Naive B cell (primary cell): Measurements from ENCODE around the gene PCDH1. TPM values are rescaled to one million over a fixed set of nuclear protein-coding genes. Genes with fewer than 3 reads are reported as not detected.
A peak's percentile ranks its signal among the peaks of the same experiment; 100 is the strongest.

Source experiments
- ATAC-seq, 2 donors: fragments of 150-1000 bp; cut with Tn5 transposase; 2 replicates each; pipeline ENCODE4 v1.10.0; 2021; ENCODE audit warnings: low read depth in 2 of 2, mild to moderate bottlenecking in 2 of 2, moderate library complexity in 2 of 2
- DNase-seq: peaks from one replicate; pipeline ENCODE4 v3.0.0; 2022
- H3K27ac Mint-ChIP-seq, 6 donors: one replicate each; pipeline ENCODE4 v1.8.0; 2020 to 2022; ENCODE audit warnings: mild to moderate bottlenecking in 6 of 6, mixed read lengths in 6 of 6, moderate library complexity in 5 of 6, inconsistent platforms in 2 of 6
- H3K27me3 Mint-ChIP-seq, 3 donors: one replicate each; pipeline ENCODE4 v1.8.0; 2021 to 2022; ENCODE audit warnings: mixed read lengths in 3 of 3, mild to moderate bottlenecking in 1 of 3
- H3K36me3 Mint-ChIP-seq, 2 donors: one replicate each; pipeline ENCODE4 v1.8.0; 2020 to 2022; ENCODE audit warnings: mixed read lengths in 2 of 2, inconsistent platforms in 1 of 2, mild to moderate bottlenecking in 1 of 2
- H3K4me1 Mint-ChIP-seq, 3 donors: one replicate each; pipeline ENCODE4 v1.8.0; 2020 to 2022; ENCODE audit warnings: mixed read lengths in 3 of 3, inconsistent platforms in 1 of 3, mild to moderate bottlenecking in 1 of 3, moderate library complexity in 1 of 3
- H3K4me3 Mint-ChIP-seq, 8 donors: one replicate each; pipeline ENCODE4 v1.8.0; 2020 to 2022; ENCODE audit warnings: mild to moderate bottlenecking in 8 of 8, mixed read lengths in 8 of 8, moderate library complexity in 8 of 8, inconsistent platforms in 2 of 8
- H3K9me3 Mint-ChIP-seq, 7 donors: one replicate each; pipeline ENCODE4 v1.8.0; 2020 to 2022; ENCODE audit warnings: mixed read lengths in 7 of 7, mild to moderate bottlenecking in 5 of 7, inconsistent platforms in 2 of 7, moderate library complexity in 1 of 7
- polyA plus RNA-seq, 6 donors: library from polyadenylated mRNA; unstranded; fragments of 300-500 nt; fragmentation: Illumina TruSeq; gene quantifications; one replicate each; pipeline ENCODE4 v1.2.3, GENCODE V29; 2021; ENCODE audit warnings: low read depth in 6 of 6

The PCDH1 gene
- polyA plus RNA-seq, 6 donors from 2014 or later: not detected

GRCh38 chr5:141883892-141884318 is 5.7 kb upstream of the PCDH1 start:
- peaks cover 0 to 6% of the 10 kb centered on the region in 2 donors for H3K36me3 Mint-ChIP-seq
- H3K4me1 Mint-ChIP-seq: peaks cover 8 to 13% (median 12%) of the 10 kb centered on the region in 3 donors
- H3K27me3 Mint-ChIP-seq: peaks cover 51 to 77% (median 75%) of the 10 kb centered on the region in 3 donors
- H3K4me3 Mint-ChIP-seq: peak overlapping the region in 1 of 8 donors; percentile 39
- no peak for ATAC-seq
- DNase-seq: no peak
- H3K9me3 Mint-ChIP-seq: peaks cover 0 to 2% (median 0%) of the 10 kb centered on the region in 7 donors
- H3K27ac Mint-ChIP-seq: no peak overlapping the region

- Mint-ChIP-seq H3K27ac (no peak overlapping the region), H3K4me1 (peaks cover 13 to 17% (median 17%) of the 10 kb centered on the region in 3 donors), H3K36me3 (peaks cover 0 to 8% of the 10 kb centered on the region in 2 donors), H3K27me3 (peaks cover 51 to 80% (median 79%) of the 10 kb centered on the region in 3 donors), H3K4me3 (no peak overlapping the region), H3K9me3 (peaks cover 0 to 2% (median 0%) of the 10 kb centered on the region in 7 donors)
- DNase-seq (no peak), ATAC-seq (no peak)
Measured at GRCh38 chr5:141883184-141883891, 5.1 kb upstream of the PCDH1 start.

GRCh38 chr5:141882594-141883183 is 4.5 kb upstream of the PCDH1 start:
- ATAC-seq (no peak), DNase-seq (no peak)
- Mint-ChIP-seq H3K4me1 (peaks cover 15 to 19% (median 18%) of the 10 kb centered on the region in 3 donors), H3K27ac (peak overlapping the region in 2 of 6 donors; percentile 23 to 85), H3K4me3 (no peak overlapping the region), H3K9me3 (peaks cover 0 to 2% (median 0%) of the 10 kb centered on the region in 7 donors), H3K36me3 (peaks cover 0 to 8% of the 10 kb centered on the region in 2 donors), H3K27me3 (peaks cover 51 to 82% (median 81%) of the 10 kb centered on the region in 3 donors)

GRCh38 chr5:141881886-141882285 is 3.7 kb upstream of the PCDH1 start:
- H3K27me3 Mint-ChIP-seq: peaks cover 59 to 89% (median 89%) of the 10 kb centered on the region in 3 donors
- peaks cover 23 to 27% (median 26%) of the 10 kb centered on the region in 3 donors for H3K4me1 Mint-ChIP-seq
- H3K27ac Mint-ChIP-seq: peak overlapping the region in 1 of 6 donors; percentile 35

GRCh38 chr5:141880961-141881801 is 3.0 kb upstream of the PCDH1 start:
- H3K36me3 Mint-ChIP-seq: peaks cover 0 to 8% of the 10 kb centered on the region in 2 donors
- peaks cover 54 to 88% (median 85%) of the 10 kb centered on the region in 3 donors for H3K27me3 Mint-ChIP-seq

More at GRCh38 chr5:141881886-141882285, 3.7 kb upstream of the PCDH1 start:
- ATAC-seq: no peak
- DNase-seq: no peak
- Mint-ChIP-seq H3K4me3 (no peak overlapping the region), H3K36me3 (peaks cover 0 to 8% of the 10 kb centered on the region in 2 donors), H3K9me3 (peaks cover 0 to 2% (median 0%) of the 10 kb centered on the region in 7 donors)

GRCh38 chr5:141879941-141880738 is 1.9 kb upstream of the PCDH1 start:
- ATAC-seq (no peak), DNase-seq (no peak)
- Mint-ChIP-seq H3K36me3 (peaks cover 0 to 8% of the 10 kb centered on the region in 2 donors), H3K9me3 (peaks cover 0 to 2% (median 0%) of the 10 kb centered on the region in 7 donors), H3K27me3 (peaks cover 52 to 87% (median 86%) of the 10 kb centered on the region in 3 donors), H3K4me1 (peaks cover 29 to 31% (median 30%) of the 10 kb centered on the region in 3 donors), H3K27ac (peak overlapping the region in 3 of 6 donors; percentile 51 to 98 (median 83)), H3K4me3 (peak overlapping the region in 5 of 8 donors; percentile 51 to 86 (median 81))

More at GRCh38 chr5:141880961-141881801, 3.0 kb upstream of the PCDH1 start:
- Mint-ChIP-seq H3K9me3 (peaks cover 0 to 2% (median 0%) of the 10 kb centered on the region in 7 donors), H3K27ac (no peak overlapping the region), H3K4me1 (peaks cover 23 to 30% (median 27%) of the 10 kb centered on the region in 3 donors), H3K4me3 (no peak overlapping the region)
- DNase-seq: no peak
- no peak for ATAC-seq

GRCh38 chr5:141879426-141879759 is 1.2 kb upstream of the PCDH1 start:
- H3K4me1 Mint-ChIP-seq: peaks cover 30 to 31% (median 30%) of the 10 kb centered on the region in 3 donors
- H3K27me3 Mint-ChIP-seq: peaks cover 50 to 87% (median 86%) of the 10 kb centered on the region in 3 donors

GRCh38 chr5:141878711-141879425 is 658 bp upstream of the PCDH1 start:
- Mint-ChIP-seq H3K9me3 (peaks cover 0 to 2% (median 0%) of the 10 kb centered on the region in 7 donors), H3K36me3 (peaks cover 0 to 8% of the 10 kb centered on the region in 2 donors), H3K27ac (peak overlapping the region in 5 of 6 donors; percentile 14 to 97 (median 51)), H3K27me3 (peaks cover 52 to 87% (median 86%) of the 10 kb centered on the region in 3 donors), H3K4me1 (peaks cover 28 to 31% (median 30%) of the 10 kb centered on the region in 3 donors), H3K4me3 (peak overlapping the region; percentile 78 to 94 (median 86))
- peak; percentile 86 for DNase-seq
- ATAC-seq: peak; percentile 87 to 88

More at GRCh38 chr5:141879426-141879759, 1.2 kb upstream of the PCDH1 start:
- peak overlapping the region in 3 of 6 donors; percentile 51 to 83 (median 77) for H3K27ac Mint-ChIP-seq
- H3K9me3 Mint-ChIP-seq: peaks cover 0 to 2% (median 0%) of the 10 kb centered on the region in 7 donors
- ATAC-seq (no peak), DNase-seq (no peak)
- peak overlapping the region; percentile 78 to 94 (median 86) for H3K4me3 Mint-ChIP-seq
- H3K36me3 Mint-ChIP-seq: peaks cover 0 to 8% of the 10 kb centered on the region in 2 donors

- H3K4me3 Mint-ChIP-seq: peak overlapping the region; percentile 53 to 88 (median 71)
- H3K4me1 Mint-ChIP-seq: peaks cover 27 to 29% (median 28%) of the 10 kb centered on the region in 3 donors
- ATAC-seq: no peak
- DNase-seq: no peak
- H3K27ac Mint-ChIP-seq: no peak overlapping the region
- H3K27me3 Mint-ChIP-seq: peaks cover 56 to 88% (median 85%) of the 10 kb centered on the region in 3 donors
- peaks cover 0 to 12% of the 10 kb centered on the region in 2 donors for H3K36me3 Mint-ChIP-seq
- H3K9me3 Mint-ChIP-seq: no peaks in the 10 kb centered on the region
Measured at GRCh38 chr5:141877356-141878185, 639 bp downstream of the PCDH1 start.

- Mint-ChIP-seq H3K27me3 (peaks cover 58 to 88% (median 85%) of the 10 kb centered on the region in 3 donors), H3K9me3 (no peaks in the 10 kb centered on the region), H3K27ac (no peak overlapping the region), H3K4me3 (peak overlapping the region; percentile 53 to 82 (median 71)), H3K36me3 (peaks cover 0 to 15% of the 10 kb centered on the region in 2 donors), H3K4me1 (peaks cover 25 to 28% (median 27%) of the 10 kb centered on the region in 3 donors)
- ATAC-seq: no peak
- no peak for DNase-seq
Measured at GRCh38 chr5:141876628-141877355, 1.4 kb downstream of the PCDH1 start.
